ENCODE results near the gene SMARCA4.

GRCh38 chr19:11027381-11027780, 66.6 kb downstream of the SMARCA4 start:
- TF ChIP-seq CTCF (IDR thresholded peaks at IDR 0.05): no peak
- no peak for TF ChIP-seq POLR2A (IDR thresholded peaks at IDR 0.05)

Data from Peyer's patch (tissue), 4 donors.